ENCODE data around the gene COL26A1.
A peak's percentile ranks its signal among the peaks of the same experiment; 100 is the strongest.

COL26A1 gene

DNA sequence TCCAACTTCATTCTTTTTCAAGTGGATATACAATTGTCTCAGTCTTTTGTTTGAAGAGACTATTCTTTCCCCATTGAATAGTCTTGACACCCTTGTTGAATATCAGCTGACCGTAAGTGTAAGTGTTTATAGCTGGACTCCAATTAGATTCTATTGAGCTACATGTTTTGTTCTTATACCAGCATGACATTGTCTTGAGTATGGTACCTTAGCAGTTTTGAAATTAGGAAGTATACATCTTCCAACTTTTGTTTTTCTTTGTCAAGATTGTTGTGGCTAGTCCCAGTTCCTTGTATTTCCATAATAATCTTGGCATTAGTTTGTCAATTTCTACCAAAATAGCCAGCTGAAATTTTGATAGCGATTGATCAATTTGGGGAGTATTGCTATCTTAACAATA is 209.5 kb downstream of the COL26A1 start:
- no peak overlapping the region for H3K4me3 ChIP-seq (replicated peaks in 1 of 2; ENCODE audit: low read depth in 2 of 2, low read length in 2 of 2)
- DNase-seq (ENCODE audit: low read depth in 2 of 2): no peak

DNA sequence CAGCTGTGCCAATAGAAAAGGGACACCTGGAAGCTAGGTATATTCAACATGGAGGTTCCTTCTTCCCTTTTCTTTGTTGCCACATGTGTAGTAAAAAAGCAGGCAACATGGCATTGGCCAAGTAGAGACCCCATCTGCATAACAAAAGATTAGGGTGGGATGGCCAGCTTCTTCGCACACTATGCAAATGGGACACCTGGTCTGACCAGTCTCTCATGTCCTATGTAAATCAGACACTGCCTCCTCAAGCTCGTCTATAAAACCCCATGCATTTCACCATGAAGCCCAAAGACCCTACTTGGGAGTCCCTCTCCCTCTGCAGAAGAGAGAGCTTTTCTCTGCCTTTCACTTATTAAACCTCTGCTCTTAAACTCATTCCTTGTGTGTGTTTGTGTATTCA is 212.5 kb downstream of the COL26A1 start:
- TF ChIP-seq, protein P1, sequence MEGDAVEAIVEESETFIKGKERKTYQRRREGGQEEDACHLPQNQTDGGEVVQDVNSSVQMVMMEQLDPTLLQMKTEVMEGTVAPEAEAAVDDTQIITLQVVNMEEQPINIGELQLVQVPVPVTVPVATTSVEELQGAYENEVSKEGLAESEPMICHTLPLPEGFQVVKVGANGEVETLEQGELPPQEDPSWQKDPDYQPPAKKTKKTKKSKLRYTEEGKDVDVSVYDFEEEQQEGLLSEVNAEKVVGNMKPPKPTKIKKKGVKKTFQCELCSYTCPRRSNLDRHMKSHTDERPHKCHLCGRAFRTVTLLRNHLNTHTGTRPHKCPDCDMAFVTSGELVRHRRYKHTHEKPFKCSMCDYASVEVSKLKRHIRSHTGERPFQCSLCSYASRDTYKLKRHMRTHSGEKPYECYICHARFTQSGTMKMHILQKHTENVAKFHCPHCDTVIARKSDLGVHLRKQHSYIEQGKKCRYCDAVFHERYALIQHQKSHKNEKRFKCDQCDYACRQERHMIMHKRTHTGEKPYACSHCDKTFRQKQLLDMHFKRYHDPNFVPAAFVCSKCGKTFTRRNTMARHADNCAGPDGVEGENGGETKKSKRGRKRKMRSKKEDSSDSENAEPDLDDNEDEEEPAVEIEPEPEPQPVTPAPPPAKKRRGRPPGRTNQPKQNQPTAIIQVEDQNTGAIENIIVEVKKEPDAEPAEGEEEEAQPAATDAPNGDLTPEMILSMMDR (IDR thresholded peaks at IDR 0.05; ENCODE audit: low read depth, low read length): no peak

More for the DNA sequence above, 209.5 kb downstream of the COL26A1 start:
- TF ChIP-seq, protein P1 (IDR thresholded peaks at IDR 0.05; ENCODE audit: low read depth, low read length): no peak

DNA sequence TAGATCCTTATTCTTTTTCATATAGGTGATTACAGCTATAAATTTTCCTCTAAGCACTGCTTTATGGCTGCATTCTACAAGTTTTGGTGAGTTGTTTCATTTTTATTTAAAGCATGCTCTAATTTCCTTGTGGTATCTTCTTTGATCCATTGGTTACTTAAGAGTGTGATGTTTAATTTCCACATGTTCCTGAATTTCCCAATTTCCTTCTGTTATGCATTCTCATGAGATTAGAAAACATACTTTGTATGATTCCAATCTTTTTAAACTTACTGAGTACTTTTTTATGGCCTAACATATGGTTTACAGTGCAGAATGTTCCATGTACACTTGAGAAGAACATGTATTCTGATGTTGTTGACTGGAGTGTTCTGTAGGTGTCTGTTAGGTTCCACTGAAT is 213.0 kb downstream of the COL26A1 start:
- no peak overlapping the region for H3K4me3 ChIP-seq (replicated peaks in 1 of 2; ENCODE audit: low read depth in 2 of 2, low read length in 2 of 2)
- TF ChIP-seq, protein P1 (IDR thresholded peaks at IDR 0.05; ENCODE audit: low read depth, low read length): no peak
- peak in 1 of 2 donors; percentile 19 for DNase-seq (ENCODE audit: low read depth in 2 of 2)

More for the DNA sequence above, 212.5 kb downstream of the COL26A1 start:
- DNase-seq (ENCODE audit: low read depth in 2 of 2): no peak
- H3K4me3 ChIP-seq (replicated peaks in 1 of 2; ENCODE audit: low read depth in 2 of 2, low read length in 2 of 2): no peak overlapping the region

DNA sequence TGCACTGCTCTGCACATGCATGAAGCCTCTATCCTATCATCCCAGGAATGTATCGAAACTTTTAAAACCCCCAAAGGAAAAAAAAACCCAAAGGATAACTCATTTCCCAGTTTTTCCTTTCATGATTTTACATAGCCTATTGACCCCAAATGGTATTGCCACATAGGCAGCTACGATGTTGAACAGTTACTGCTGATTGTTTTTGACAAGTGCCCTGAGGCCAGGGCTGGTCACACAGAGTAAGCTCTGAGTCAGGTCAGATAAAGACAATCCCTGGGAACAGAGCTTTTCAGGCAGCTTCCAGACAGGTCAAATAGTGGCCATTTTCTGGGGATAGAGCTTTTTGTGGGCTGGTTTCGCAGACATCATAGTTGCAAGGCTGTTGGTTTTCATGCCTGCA is 214.3 kb downstream of the COL26A1 start:
- no peak for DNase-seq (ENCODE audit: low read depth in 2 of 2)
- TF ChIP-seq, protein P1 (IDR thresholded peaks at IDR 0.05; ENCODE audit: low read depth, low read length): no peak

DNA sequence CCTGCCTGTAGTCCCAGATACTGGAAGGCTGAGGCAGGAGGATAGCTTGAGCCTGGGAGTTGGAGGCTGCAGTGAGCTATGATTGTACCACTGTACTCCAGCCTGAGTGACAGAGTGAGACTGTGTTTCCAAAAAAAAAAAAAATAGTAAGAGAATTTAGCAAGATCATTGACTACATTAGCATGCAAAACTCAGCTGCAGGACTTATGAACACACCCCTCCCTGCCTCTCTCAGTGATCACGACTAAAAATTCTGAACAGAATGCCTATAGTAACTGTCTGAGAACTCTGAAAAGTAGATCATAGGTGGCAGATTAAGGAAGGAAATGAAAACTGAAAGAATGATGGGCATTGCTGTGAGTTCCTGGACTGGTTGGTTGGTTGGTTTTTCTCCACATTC is 215.9 kb downstream of the COL26A1 start:
- H3K4me3 ChIP-seq (replicated peaks in 1 of 2; ENCODE audit: low read depth in 2 of 2, low read length in 2 of 2): no peak overlapping the region
- no peak for DNase-seq (ENCODE audit: low read depth in 2 of 2)
- TF ChIP-seq, protein P1 (IDR thresholded peaks at IDR 0.05; ENCODE audit: low read depth, low read length): no peak

More for the DNA sequence above, 214.3 kb downstream of the COL26A1 start:
- H3K4me3 ChIP-seq (replicated peaks in 1 of 2; ENCODE audit: low read depth in 2 of 2, low read length in 2 of 2): no peak overlapping the region

DNA sequence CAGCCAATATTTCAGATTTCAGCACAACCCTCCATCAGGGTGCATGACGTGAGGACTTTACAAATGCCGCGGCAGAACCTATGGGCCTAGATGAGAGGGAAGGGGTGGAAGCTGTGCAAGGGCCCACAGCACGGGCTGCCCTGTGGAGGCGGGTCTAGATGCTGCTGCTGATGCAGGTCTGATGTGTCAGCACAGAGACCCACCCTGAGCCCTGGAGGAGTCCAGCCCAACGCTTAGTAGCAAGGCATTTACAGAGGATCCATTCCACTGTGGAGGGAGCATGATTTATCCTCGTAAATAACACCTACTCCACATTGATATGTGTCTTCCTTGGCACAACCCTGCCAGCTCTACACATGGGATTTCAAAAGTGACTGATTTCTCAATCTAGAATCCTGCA is 217.9 kb downstream of the COL26A1 start:
- no peak for DNase-seq (ENCODE audit: low read depth in 2 of 2)
- TF ChIP-seq, protein P1 (IDR thresholded peaks at IDR 0.05; ENCODE audit: low read depth, low read length): no peak
- H3K4me3 ChIP-seq (replicated peaks in 1 of 2; ENCODE audit: low read depth in 2 of 2, low read length in 2 of 2): no peak overlapping the region

DNA sequence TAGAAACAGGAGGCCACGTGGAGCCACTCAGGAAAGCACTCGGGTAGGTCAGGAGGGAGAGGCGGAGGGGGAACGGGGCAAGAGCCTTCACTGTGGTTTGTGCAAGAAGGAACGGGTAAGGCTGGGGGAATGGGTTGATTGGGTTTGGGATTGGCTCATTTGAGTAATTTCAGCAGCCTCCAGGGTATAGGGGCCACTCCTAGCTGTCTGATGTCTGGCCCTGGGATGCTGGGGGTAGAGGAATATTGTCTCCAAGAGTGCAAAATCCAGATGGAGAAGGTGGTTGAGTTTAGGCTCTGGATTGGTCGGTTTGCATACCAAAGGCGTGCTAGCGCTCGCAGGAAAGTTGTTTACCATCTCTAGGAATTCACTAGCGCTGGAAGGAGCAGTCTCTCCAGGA is 219.2 kb downstream of the COL26A1 start:
- no peak overlapping the region for H3K4me3 ChIP-seq (replicated peaks in 1 of 2; ENCODE audit: low read depth in 2 of 2, low read length in 2 of 2)
- no peak for DNase-seq (ENCODE audit: low read depth in 2 of 2)
- TF ChIP-seq, protein P1 (IDR thresholded peaks at IDR 0.05; ENCODE audit: low read depth, low read length): no peak
